Measurements from ENCODE around the gene MFAP2.

DNA sequence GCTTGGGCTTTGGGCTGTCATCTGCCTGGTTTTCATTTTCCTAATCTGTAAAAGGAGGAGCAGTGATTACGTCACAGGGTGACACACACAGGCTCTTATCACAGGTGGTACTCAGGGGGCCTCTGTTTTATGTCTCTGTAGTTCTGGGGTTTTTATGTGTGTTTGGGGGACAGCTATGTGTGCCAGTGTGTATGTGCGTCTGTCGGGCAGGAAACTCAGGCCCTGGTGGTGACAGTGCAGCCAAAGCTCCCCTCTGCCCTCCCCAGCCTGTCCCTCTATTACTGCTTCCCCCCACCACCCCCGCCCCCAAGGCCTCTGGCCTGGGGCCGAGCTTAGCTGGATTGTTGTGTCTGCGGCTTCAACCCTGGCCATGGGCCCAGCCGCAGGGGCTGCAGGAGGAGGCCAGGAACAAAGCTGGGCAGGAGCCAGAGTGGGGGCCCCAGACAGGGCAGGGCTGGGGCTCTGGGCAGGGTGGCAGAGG, 13.3 kb downstream of the MFAP2 start:
- TF ChIP-seq, protein P1, sequence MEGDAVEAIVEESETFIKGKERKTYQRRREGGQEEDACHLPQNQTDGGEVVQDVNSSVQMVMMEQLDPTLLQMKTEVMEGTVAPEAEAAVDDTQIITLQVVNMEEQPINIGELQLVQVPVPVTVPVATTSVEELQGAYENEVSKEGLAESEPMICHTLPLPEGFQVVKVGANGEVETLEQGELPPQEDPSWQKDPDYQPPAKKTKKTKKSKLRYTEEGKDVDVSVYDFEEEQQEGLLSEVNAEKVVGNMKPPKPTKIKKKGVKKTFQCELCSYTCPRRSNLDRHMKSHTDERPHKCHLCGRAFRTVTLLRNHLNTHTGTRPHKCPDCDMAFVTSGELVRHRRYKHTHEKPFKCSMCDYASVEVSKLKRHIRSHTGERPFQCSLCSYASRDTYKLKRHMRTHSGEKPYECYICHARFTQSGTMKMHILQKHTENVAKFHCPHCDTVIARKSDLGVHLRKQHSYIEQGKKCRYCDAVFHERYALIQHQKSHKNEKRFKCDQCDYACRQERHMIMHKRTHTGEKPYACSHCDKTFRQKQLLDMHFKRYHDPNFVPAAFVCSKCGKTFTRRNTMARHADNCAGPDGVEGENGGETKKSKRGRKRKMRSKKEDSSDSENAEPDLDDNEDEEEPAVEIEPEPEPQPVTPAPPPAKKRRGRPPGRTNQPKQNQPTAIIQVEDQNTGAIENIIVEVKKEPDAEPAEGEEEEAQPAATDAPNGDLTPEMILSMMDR (IDR thresholded peaks at IDR 0.05): no peak
- TF ChIP-seq POLR2A (IDR thresholded peaks at IDR 0.05): no peak
